WERI-Rb-1 (cell line): Measurements from ENCODE around the gene DIAPH1.

Experiments
- DNase-seq: peaks from one replicate; pipeline ENCODE4 v3.0.0-alpha.2; 2020
- H3K27ac ChIP-seq: fragments of 250-450 bp; sonication (Bioruptor Pico); 2 replicates; pipeline ENCODE4 v1.5.1; 2020; ENCODE audit warnings: mild to moderate bottlenecking, moderate library complexity
- H3K27me3 ChIP-seq: fragments of 250-450 bp; sonication (Bioruptor Pico); 2 replicates; pipeline ENCODE4 v1.5.1; 2021; ENCODE audit warnings: mild to moderate bottlenecking, low read depth, moderate library complexity; ENCODE audit not compliant: insufficient read depth, severe bottlenecking
- H3K36me3 ChIP-seq: fragments of 250-450 bp; sonication (Bioruptor Pico); 2 replicates; pipeline ENCODE4 v1.5.1; 2020; ENCODE audit warnings: mild to moderate bottlenecking, moderate library complexity
- H3K4me3 ChIP-seq: 2 replicates; pipeline ENCODE4 v1.5.1; 2011; ENCODE audit warnings: low read depth, mild to moderate bottlenecking, control low read depth, low read length
- H3K9me3 ChIP-seq: fragments of 250-450 bp; sonication (Bioruptor Pico); 2 replicates; pipeline ENCODE4 v1.5.1; 2021; ENCODE audit warnings: mild to moderate bottlenecking, moderate library complexity; ENCODE audit not compliant: severe bottlenecking
- CTCF ChIP-seq: IDR thresholded peaks from 2 replicates; pipeline ENCODE4 v1.5.1; 2011; ENCODE audit warnings: low read depth, mild to moderate bottlenecking, control low read depth, inconsistent platforms, low read length

DIAPH1 gene

DNA sequence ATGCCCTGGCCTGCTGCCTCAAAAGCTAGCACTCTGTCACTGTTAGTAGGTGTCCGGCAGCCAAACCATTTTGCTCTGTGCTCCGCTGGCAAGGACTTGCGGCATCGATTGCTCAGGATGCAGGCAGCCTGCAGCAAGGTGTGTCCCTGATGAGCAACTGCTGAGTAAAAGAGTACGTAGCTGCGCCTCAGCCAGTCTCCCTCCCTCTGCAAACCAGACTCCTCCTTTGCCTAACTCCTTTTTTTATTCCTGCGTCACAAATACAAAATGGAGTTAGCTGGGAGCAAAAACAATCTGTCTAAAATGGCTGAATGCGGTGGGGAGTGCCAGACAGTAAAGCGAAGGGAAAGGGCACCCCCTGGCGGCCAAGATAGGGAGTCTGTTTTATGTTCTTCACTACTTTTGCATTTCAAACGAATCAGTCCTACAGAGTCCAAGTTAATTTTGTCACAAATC is 61.1 kb downstream of the DIAPH1 start:
- Histone ChIP-seq H3K27ac (peak overlapping the region; percentile 74), H3K9me3 (no peaks in the 10 kb centered on the region), H3K36me3 (peaks cover 15% of the 10 kb centered on the region), H3K4me3 (peak overlapping the region; percentile 26), H3K27me3 (no peaks in the 10 kb centered on the region)
- peak; percentile 83 for DNase-seq
- peak; percentile 74 for TF ChIP-seq CTCF

- H3K9me3 ChIP-seq = no peaks in the 10 kb centered on the region
- DNase-seq = no peak
- no peaks in the 10 kb centered on the region for H3K27me3 ChIP-seq
- no peak for TF ChIP-seq CTCF
- H3K27ac ChIP-seq = no peak overlapping the region
- H3K4me3 ChIP-seq = no peak overlapping the region
- H3K36me3 ChIP-seq = peaks cover 8% of the 10 kb centered on the region
Measured at GRCh38 chr5:141547921-141548320, 70.9 kb downstream of the DIAPH1 start.

DNA sequence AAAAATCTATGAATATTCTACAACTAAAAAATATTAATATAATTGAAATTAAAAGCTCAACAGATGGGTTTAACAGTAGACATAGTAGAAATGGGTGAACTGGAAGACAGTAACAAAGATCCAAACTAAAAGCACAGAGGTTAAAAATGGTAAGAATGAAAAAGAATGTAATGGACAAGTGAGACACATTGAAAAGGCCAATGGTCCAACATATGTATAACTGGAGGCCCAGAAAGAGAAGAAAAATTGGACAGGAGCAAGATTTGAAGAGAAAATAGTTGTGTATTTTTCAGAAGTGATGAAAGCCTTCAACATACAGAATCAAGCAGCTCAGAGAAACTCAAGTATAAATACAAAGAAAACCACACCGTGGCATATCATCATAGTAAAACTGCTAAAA is 71.3 kb downstream of the DIAPH1 start:
- H3K4me3 ChIP-seq = no peak overlapping the region
- no peak for TF ChIP-seq CTCF
- no peak for DNase-seq
- H3K27ac ChIP-seq = no peak overlapping the region
- H3K9me3 ChIP-seq = no peaks in the 10 kb centered on the region
- H3K27me3 ChIP-seq = no peaks in the 10 kb centered on the region
- peaks cover 8% of the 10 kb centered on the region for H3K36me3 ChIP-seq

- Histone ChIP-seq H3K36me3 (peaks cover 8% of the 10 kb centered on the region), H3K27ac (no peak overlapping the region), H3K4me3 (no peak overlapping the region), H3K9me3 (no peaks in the 10 kb centered on the region), H3K27me3 (no peaks in the 10 kb centered on the region)
- TF ChIP-seq CTCF = no peak
- DNase-seq = no peak
Measured at GRCh38 chr5:141543053-141543452, 75.7 kb downstream of the DIAPH1 start.

- Histone ChIP-seq H3K36me3 (peaks cover 25% of the 10 kb centered on the region), H3K27me3 (no peaks in the 10 kb centered on the region), H3K4me3 (no peak overlapping the region), H3K27ac (no peak overlapping the region), H3K9me3 (no peaks in the 10 kb centered on the region)
- no peak for DNase-seq
- no peak for TF ChIP-seq CTCF
Measured at GRCh38 chr5:141534492-141535213, 84.1 kb downstream of the DIAPH1 start.

GRCh38 chr5:141533897-141534296 is 84.9 kb downstream of the DIAPH1 start:
- peaks cover 31% of the 10 kb centered on the region for H3K36me3 ChIP-seq

More at GRCh38 chr5:141533897-141534296, 84.9 kb downstream of the DIAPH1 start:
- TF ChIP-seq CTCF = no peak
- no peak overlapping the region for H3K27ac ChIP-seq
- no peaks in the 10 kb centered on the region for H3K27me3 ChIP-seq
- DNase-seq = no peak
- no peak overlapping the region for H3K4me3 ChIP-seq
- H3K9me3 ChIP-seq = no peaks in the 10 kb centered on the region
